AG09309 (cell line): Measurements from ENCODE around the gene PRMT3.
"Not testable (repeated sequence)": the region's sequence is repeated elsewhere in the genome, so short reads cannot be mapped to it uniquely, and the experiment has no call there.

ENCODE experiments used
- DNase-seq: peaks from one replicate; pipeline ENCODE4 v3.0.0-alpha.2; 2010; ENCODE audit warnings: low read depth
- H3K4me3 ChIP-seq: 2 replicates; pipeline ENCODE4 v1.5.1; 2011; ENCODE audit warnings: mild to moderate bottlenecking, low read depth, low read length, moderate library complexity; ENCODE audit not compliant: control insufficient read depth
- CTCF ChIP-seq: IDR thresholded peaks from 2 replicates; pipeline ENCODE4 v1.5.1; 2011; ENCODE audit warnings: mild to moderate bottlenecking, low read depth, low read length, inconsistent platforms; ENCODE audit not compliant: insufficient read depth, control insufficient read depth; ENCODE audit errors: missing control alignments

Gene PRMT3

GRCh38 chr11:20374741-20375300, 12.7 kb upstream of the PRMT3 start:
- DNase-seq, result no peak
- TF ChIP-seq CTCF, result no peak
- H3K4me3 ChIP-seq, result no peak overlapping the region

GRCh38 chr11:20376162-20376730, 11.3 kb upstream of the PRMT3 start:
- no peak for TF ChIP-seq CTCF
- H3K4me3 ChIP-seq, result no peak overlapping the region

GRCh38 chr11:20385996-20386395, 1.5 kb upstream of the PRMT3 start:
- not testable (repeated sequence) for DNase-seq, H3K4me3 ChIP-seq

More at GRCh38 chr11:20376162-20376730, 11.3 kb upstream of the PRMT3 start:
- DNase-seq, result no peak

- peak overlapping the region; percentile 66 for H3K4me3 ChIP-seq
- no peak for TF ChIP-seq CTCF
- DNase-seq, result no peak
Measured at GRCh38 chr11:20388096-20389055, 860 bp downstream of the PRMT3 start.

- DNase-seq, result peak; percentile 17
- TF ChIP-seq CTCF, result peak; percentile 66
- no peak overlapping the region for H3K4me3 ChIP-seq
Measured at GRCh38 chr11:20397281-20397680, 9.8 kb downstream of the PRMT3 start.

GRCh38 chr11:20399498-20399897, 12.0 kb downstream of the PRMT3 start:
- no peak for TF ChIP-seq CTCF
- H3K4me3 ChIP-seq, result no peak overlapping the region
- no peak for DNase-seq

GRCh38 chr11:20403059-20403458, 15.5 kb downstream of the PRMT3 start:
- no peak for DNase-seq
- H3K4me3 ChIP-seq, result no peak overlapping the region
- TF ChIP-seq CTCF, result no peak
